ENCODE measurements around the gene TCERG1L.

DNA sequence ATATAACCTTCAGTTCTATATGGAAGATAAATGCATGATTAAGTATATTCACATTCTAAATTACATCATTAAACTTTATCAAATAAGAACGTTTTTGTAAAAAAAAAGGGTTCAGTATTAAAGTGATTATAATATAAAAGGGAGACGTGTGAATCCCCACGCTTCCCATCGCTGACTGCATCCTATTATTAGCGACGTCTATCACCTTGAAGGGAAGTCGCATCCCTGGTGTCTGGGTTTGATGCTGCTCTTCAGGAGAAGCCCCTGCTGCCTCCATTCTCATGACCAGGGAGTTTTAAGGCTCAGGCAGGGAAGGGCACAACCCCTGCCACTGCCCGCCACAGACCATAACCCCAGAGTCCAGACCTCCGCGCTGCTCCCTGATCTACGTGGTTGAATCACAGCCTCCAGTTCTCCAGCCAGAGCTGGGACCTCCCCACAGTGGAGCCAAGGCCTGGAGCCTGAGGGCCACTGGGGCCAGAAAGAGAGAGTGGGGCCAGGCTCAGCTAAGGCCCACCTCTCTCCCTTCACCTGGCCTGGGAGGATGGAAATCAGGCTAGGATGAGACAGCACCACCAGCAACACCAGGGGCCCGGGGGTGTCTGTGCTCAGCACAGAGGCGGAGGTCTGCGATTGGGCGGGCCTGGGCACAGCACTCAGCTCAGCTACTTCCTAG is 130.6 kb downstream of the TCERG1L start:
- TF ChIP-seq, protein P1, sequence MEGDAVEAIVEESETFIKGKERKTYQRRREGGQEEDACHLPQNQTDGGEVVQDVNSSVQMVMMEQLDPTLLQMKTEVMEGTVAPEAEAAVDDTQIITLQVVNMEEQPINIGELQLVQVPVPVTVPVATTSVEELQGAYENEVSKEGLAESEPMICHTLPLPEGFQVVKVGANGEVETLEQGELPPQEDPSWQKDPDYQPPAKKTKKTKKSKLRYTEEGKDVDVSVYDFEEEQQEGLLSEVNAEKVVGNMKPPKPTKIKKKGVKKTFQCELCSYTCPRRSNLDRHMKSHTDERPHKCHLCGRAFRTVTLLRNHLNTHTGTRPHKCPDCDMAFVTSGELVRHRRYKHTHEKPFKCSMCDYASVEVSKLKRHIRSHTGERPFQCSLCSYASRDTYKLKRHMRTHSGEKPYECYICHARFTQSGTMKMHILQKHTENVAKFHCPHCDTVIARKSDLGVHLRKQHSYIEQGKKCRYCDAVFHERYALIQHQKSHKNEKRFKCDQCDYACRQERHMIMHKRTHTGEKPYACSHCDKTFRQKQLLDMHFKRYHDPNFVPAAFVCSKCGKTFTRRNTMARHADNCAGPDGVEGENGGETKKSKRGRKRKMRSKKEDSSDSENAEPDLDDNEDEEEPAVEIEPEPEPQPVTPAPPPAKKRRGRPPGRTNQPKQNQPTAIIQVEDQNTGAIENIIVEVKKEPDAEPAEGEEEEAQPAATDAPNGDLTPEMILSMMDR (IDR thresholded peaks at IDR 0.05): no peak
- no peak for TF ChIP-seq POLR2A (IDR thresholded peaks at IDR 0.05)
